Astrocyte of the spinal cord (primary cell): Measurements from ENCODE around the gene FAM209B.

ENCODE experiments used
- DNase-seq: peaks from one replicate; pipeline ENCODE4 v3.0.0; 2011; ENCODE audit warnings: low read depth, low spot score
- H3K4me3 ChIP-seq: 2 replicates; pipeline ENCODE4 v1.5.1; 2011; ENCODE audit warnings: low read depth, mild to moderate bottlenecking, low read length, moderate library complexity
- in situ Hi-C: cut with HindIII; loops from 2 replicates; pipeline ENCODE4 v1.10.0; 2017; ENCODE audit warnings: low sequenced_read_pairs
- TF ChIP-seq, protein P1 (sequence below): IDR thresholded peaks from 2 replicates; pipeline ENCODE4 v1.5.1; 2012; ENCODE audit warnings: low read depth, mild to moderate bottlenecking, low read length, inconsistent platforms

Gene FAM209B

DNA sequence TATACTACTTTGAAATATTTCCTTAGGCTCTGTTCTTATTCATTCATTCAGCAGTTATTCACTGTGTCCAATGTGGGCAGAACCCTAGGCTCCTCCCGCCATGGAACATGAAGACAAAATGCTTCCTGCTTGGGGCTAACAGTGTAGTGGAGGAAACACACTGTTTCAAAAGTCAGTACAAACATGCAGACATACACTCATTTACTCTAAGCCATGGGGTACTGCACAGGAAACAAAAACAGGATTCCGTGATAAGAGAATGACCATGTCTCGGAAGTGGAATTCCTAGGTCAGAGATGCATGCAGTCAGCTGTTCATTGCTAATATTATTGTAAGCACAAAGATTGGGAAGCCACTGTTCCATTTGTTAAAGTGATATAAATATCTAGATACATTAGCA lies 26.9 kb upstream of the FAM209B start:
- in situ Hi-C loops = no loop called here
- DNase-seq = no peak
- TF ChIP-seq, protein P1, sequence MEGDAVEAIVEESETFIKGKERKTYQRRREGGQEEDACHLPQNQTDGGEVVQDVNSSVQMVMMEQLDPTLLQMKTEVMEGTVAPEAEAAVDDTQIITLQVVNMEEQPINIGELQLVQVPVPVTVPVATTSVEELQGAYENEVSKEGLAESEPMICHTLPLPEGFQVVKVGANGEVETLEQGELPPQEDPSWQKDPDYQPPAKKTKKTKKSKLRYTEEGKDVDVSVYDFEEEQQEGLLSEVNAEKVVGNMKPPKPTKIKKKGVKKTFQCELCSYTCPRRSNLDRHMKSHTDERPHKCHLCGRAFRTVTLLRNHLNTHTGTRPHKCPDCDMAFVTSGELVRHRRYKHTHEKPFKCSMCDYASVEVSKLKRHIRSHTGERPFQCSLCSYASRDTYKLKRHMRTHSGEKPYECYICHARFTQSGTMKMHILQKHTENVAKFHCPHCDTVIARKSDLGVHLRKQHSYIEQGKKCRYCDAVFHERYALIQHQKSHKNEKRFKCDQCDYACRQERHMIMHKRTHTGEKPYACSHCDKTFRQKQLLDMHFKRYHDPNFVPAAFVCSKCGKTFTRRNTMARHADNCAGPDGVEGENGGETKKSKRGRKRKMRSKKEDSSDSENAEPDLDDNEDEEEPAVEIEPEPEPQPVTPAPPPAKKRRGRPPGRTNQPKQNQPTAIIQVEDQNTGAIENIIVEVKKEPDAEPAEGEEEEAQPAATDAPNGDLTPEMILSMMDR = no peak
- no peak overlapping the region for H3K4me3 ChIP-seq

DNA sequence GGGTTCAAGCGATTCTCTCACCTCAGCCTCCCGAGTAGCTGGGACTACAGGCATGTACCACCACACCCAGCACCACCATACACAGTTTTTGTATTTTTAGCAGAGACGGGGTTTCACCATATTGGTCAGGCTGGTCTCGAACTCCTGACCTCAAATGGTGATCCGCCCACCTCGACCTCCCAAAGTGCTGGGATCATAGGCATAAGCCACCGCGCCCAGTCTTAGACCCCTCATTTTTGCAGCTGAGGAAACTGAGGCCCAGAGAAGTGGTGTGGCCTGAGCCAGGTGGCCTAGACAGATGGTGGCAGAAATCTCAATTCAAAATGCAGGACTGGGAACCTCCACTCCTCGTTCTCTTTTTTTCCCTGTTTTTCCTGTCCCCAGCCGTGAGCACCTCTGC lies 21.1 kb upstream of the FAM209B start:
- no peak overlapping the region for H3K4me3 ChIP-seq
- DNase-seq = no peak
- in situ Hi-C loops = no loop called here
- TF ChIP-seq, protein P1 = no peak

DNA sequence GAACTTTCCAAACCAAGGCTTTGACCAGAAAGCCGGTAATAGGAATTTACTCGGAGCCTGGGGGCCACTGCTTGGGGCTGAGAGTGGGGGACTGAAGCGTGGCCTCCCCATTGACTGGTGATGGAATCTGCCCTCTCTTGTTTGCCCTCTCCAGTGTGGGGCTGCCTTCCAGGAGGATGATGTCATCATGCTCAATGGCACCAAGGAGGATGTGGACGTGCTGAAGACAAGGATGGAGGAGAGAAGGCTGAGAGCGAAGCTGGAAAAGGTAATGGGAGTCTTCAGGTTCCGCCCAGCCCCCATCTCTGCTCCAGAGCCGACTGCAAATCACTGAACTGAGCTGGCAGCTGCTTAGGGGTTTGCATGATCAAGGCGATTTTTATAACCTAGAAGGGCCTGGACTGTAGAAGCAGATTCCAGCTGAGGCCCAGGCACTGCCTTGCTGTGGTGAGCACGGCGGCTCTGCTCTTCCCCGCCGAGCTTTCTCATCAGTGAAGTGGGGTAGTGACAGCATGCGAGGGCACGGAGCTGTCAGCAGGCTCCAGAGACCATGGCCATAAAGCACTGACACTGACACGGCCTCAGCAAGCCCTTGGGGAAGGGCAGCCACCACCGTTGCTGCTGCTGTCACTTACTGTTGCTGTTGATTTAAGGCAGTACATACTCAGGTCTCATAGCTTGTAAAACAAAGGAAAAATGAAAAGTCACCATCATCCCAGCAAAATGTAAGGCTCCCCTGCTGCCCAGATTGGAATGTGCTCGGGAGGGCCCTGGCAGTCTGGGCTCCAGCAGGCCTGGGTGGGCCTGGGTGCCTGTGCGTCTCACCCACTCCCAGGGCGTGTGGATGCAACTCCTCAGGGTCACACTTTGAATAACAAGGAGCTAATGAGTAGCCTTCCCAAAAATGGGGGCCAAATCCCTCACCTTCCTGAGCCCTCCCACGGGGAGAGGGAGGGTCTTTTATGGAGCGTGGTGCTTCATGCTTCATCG lies 19.6 kb upstream of the FAM209B start:
- no peak for DNase-seq
- TF ChIP-seq, protein P1 = no peak
- in situ Hi-C loops = no loop called here
- H3K4me3 ChIP-seq = no peak overlapping the region

DNA sequence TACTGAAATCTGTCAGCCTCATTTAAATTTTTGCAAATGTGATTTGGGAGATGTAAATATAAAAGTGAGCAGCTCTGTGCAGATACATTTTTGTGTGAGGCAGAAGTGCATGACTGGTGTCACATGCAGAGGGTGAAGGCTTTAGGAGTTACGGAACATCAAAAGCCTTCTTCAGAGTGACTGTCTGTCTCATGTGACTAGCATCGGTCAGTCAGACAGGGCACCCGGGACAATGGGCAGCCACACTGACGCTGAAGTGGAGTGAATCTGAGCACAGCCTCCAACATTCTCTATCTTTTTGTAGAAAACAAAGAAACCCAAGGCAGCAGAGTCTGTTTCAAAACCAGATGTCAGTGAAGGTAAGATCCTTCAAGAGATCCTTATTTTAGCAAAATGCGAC lies 16.4 kb upstream of the FAM209B start:
- DNase-seq = no peak
- in situ Hi-C loops = no loop called here
- TF ChIP-seq, protein P1 = no peak

DNA sequence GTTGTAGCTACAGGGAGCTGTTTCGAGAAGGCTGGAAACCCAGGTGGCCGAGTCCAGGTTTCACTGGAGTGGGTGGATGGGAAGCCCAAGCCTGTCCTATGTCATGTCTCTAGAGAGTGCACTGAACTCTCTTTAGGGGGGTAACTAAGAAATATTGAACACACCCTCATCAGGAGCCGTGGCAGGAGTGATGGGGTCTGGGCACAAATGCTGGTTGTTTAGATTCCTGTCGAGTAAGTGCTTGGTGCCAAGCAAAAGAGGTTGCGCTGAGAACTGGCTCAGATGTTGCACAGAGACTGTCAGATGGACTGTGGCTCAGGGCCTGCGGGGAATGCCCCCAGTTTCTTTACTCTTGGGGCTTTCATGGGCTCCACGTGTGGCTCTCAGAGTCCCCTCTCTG lies 15.8 kb upstream of the FAM209B start:
- no peak for DNase-seq
- TF ChIP-seq, protein P1 = no peak
- in situ Hi-C loops = no loop called here
- H3K4me3 ChIP-seq = no peak overlapping the region

More for the DNA sequence above, 16.4 kb upstream of the FAM209B start:
- H3K4me3 ChIP-seq = no peak overlapping the region

DNA sequence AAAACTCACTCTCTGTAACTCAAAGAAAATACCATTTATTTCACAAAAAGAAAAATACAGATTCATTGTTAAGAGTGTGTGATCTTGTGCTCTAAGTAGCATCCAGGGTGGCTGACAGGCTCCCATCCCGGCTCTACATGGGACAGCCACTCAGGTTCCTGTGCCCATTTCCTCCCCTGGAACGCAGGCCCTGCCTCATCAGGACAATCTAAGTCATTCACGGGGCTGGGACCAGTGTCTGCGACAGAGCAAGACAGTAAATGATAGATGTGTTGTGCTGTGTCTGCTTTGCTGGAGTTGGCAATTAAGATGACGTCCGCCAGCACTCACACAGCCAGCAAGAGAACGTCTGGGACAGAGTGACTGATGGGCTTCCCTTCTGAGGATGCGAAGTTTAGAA lies 15.4 kb upstream of the FAM209B start:
- no peak overlapping the region for H3K4me3 ChIP-seq
- in situ Hi-C loops = no loop called here
- no peak for DNase-seq
- TF ChIP-seq, protein P1 = no peak
